HCT116 (cell line): ENCODE data around the gene ST6GAL2.

Source experiments
- EZH2 ChIP-seq: fragments of 200-600 bp; sonication (generic); IDR thresholded peaks from 2 replicates; pipeline ENCODE4 v1.6.1; 2017; ENCODE audit warnings: antibody characterized with exemption, mixed run types
- POLR2AphosphoS5 ChIP-seq: IDR thresholded peaks from 2 replicates; pipeline ENCODE4 v1.6.1; 2011; ENCODE audit warnings: mild to moderate bottlenecking, low read depth, low read length, moderate library complexity

DNA sequence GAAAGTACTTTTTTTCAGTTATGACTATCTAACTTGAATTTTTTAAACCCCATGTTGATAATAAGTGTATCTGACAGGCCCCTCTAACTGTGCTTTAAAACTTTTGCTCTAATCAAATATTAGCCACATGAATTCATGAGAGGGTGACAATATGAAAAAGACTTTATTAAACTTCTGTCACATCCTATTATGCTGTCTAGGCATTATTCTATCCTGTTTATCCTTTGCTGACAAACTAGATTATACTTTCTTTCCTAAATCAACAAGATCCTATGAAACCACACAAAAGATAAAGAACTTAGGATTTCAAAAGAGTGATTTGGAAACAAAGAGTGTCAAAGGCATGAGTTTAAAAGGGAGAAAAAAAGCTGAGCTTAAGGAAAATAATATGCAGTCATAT is 57.8 kb downstream of the ST6GAL2 start:
- no peak for TF ChIP-seq POLR2AphosphoS5
- no peak for TF ChIP-seq EZH2
